Neural cell (in vitro differentiated cells): Measurements from ENCODE around the gene ST8SIA6. TPM values are rescaled to one million over a fixed set of nuclear protein-coding genes. Genes with fewer than 3 reads are reported as not detected.
"Not testable (repeated sequence)": the region's sequence is repeated elsewhere in the genome, so short reads cannot be mapped to it uniquely, and the experiment has no call there.

Experiments
- H2AFZ ChIP-seq: fragments of 200-600, 300-800 bp; sonication (generic), shearing (Covaris generic); 2 replicates; pipeline ENCODE4 v1.6.0; 2014; ENCODE audit warnings: low read depth, mild to moderate bottlenecking, antibody characterized with exemption, low read length, moderate library complexity
- H3F3A ChIP-seq: fragments of 200-600 bp; shearing (Covaris generic); 2 replicates; pipeline ENCODE4 v1.6.1; 2016; ENCODE audit warnings: mild to moderate bottlenecking, moderate library complexity, mixed read lengths, antibody characterized with exemption, low read length; ENCODE audit not compliant: insufficient read depth, poor library complexity, severe bottlenecking
- H3K27ac ChIP-seq: fragments of 200-600, 300-800 bp; sonication (generic), shearing (Covaris generic); 2 replicates; pipeline ENCODE4 v1.5.1; 2014; ENCODE audit warnings: mild to moderate bottlenecking, low read length, moderate library complexity
- H3K27me3 ChIP-seq: fragments of 300-800, 200-600 bp; sonication (generic), shearing (Covaris generic); 2 replicates; pipeline ENCODE4 v1.6.0; 2014; ENCODE audit warnings: mild to moderate bottlenecking, low read depth, low read length, moderate library complexity; ENCODE audit not compliant: insufficient read depth
- H3K36me3 ChIP-seq: fragments of 300-800, 200-600 bp; sonication (generic), shearing (Covaris generic); 2 replicates; pipeline ENCODE4 v1.5.1; 2014; ENCODE audit warnings: mild to moderate bottlenecking, antibody characterized with exemption, low read length, moderate library complexity; ENCODE audit not compliant: insufficient read depth
- H3K4me2 ChIP-seq: fragments of 300-800, 200-600 bp; sonication (generic), shearing (Covaris generic); 2 replicates; pipeline ENCODE4 v1.6.0; 2014; ENCODE audit warnings: mild to moderate bottlenecking, low read length
- H3K4me3 ChIP-seq: fragments of 300-800, 200-600 bp; sonication (generic), shearing (Covaris generic); 2 replicates; pipeline ENCODE4 v1.5.1; 2014; ENCODE audit warnings: mild to moderate bottlenecking, low read length, moderate library complexity
- H3K79me2 ChIP-seq: fragments of 200-600 bp; shearing (Covaris generic); replicated peaks from 2 replicates; pipeline ENCODE4 v1.6.0; 2014; ENCODE audit warnings: mild to moderate bottlenecking, low read length, moderate library complexity; ENCODE audit not compliant: insufficient read depth
- H3K9ac ChIP-seq: fragments of 300-800, 200-600 bp; sonication (generic), shearing (Covaris generic); 2 replicates; pipeline ENCODE4 v1.6.1; 2016; ENCODE audit warnings: mild to moderate bottlenecking, low read length, mixed read lengths
- H3K9me2 ChIP-seq: fragments of 200-600 bp; shearing (Covaris generic); 2 replicates; pipeline ENCODE4 v1.6.1; 2016; ENCODE audit warnings: mild to moderate bottlenecking, low read length, mixed read lengths; ENCODE audit not compliant: insufficient read depth
- H3K9me3 ChIP-seq: fragments of 200-600, 300-800 bp; sonication (generic), shearing (Covaris generic); 2 replicates; pipeline ENCODE4 v1.6.1; 2016; ENCODE audit warnings: mild to moderate bottlenecking, mixed run types, low read length, moderate library complexity, mixed read lengths
- H4K20me1 ChIP-seq: fragments of 200-600 bp; shearing (Covaris generic); 2 replicates; pipeline ENCODE4 v1.6.1; 2016; ENCODE audit warnings: mild to moderate bottlenecking, mixed run types; ENCODE audit not compliant: insufficient read depth
- CTCF ChIP-seq: fragments of 450-650 bp; IDR thresholded peaks from 2 replicates; pipeline ENCODE4 v1.5.1; 2014; ENCODE audit warnings: antibody characterized with exemption, mild to moderate bottlenecking, moderate library complexity; ENCODE audit not compliant: poor library complexity, severe bottlenecking
- EP300 ChIP-seq: fragments of 450-650 bp; conservative IDR thresholded peaks from 2 replicates; pipeline ENCODE4 v1.6.1; 2014; ENCODE audit warnings: antibody characterized with exemption, mild to moderate bottlenecking, moderate library complexity; ENCODE audit not compliant: poor library complexity, severe bottlenecking
- EZH2 ChIP-seq: fragments of 200-600, 300-800 bp; shearing (Covaris generic), sonication (generic); IDR thresholded peaks from 2 replicates; pipeline ENCODE4 v1.6.1; 2014; ENCODE audit warnings: antibody characterized with exemption, low read length, borderline replicate concordance, mild to moderate bottlenecking; ENCODE audit not compliant: insufficient read depth, poor library complexity, severe bottlenecking
- MXI1 ChIP-seq: fragments of 450-650 bp; conservative IDR thresholded peaks from 2 replicates; pipeline ENCODE4 v1.6.1; 2014; ENCODE audit warnings: antibody characterized with exemption, mild to moderate bottlenecking; ENCODE audit not compliant: poor library complexity, severe bottlenecking
- POLR2AphosphoS5 ChIP-seq: IDR thresholded peaks from 2 replicates; pipeline ENCODE4 v1.6.1; 2012
- RAD21 ChIP-seq: fragments of 450-650 bp; conservative IDR thresholded peaks from 2 replicates; pipeline ENCODE4 v1.6.1; 2014; ENCODE audit warnings: antibody characterized with exemption, mild to moderate bottlenecking, moderate library complexity
- REST ChIP-seq: IDR thresholded peaks from 2 replicates; pipeline ENCODE4 v1.6.1; 2012; ENCODE audit warnings: borderline replicate concordance
- SMC3 ChIP-seq: fragments of 450-650 bp; conservative IDR thresholded peaks from 2 replicates; pipeline ENCODE4 v1.6.1; 2014; ENCODE audit warnings: antibody characterized with exemption, mild to moderate bottlenecking, moderate library complexity; ENCODE audit not compliant: poor library complexity
- TAF1 ChIP-seq: IDR thresholded peaks from 2 replicates; pipeline ENCODE4 v1.6.1; 2012; ENCODE audit warnings: low read depth
- polyA plus RNA-seq: library from polyadenylated mRNA; depleted of rRNA; stranded (reverse); fragments of >200 nt; gene quantifications from 2 replicates; pipeline ENCODE4 v1.2.3, GENCODE V29; 2014

ST8SIA6 gene
- polyA plus RNA-seq, 1 donor from 2014 or later: 0.41 TPM

GRCh38 chr10:17330501-17330900 lies 123.9 kb downstream of the ST8SIA6 start:
- no peaks in the 10 kb centered on the region for H3F3A ChIP-seq
- H3K27me3 ChIP-seq: no peaks in the 10 kb centered on the region
- no peak overlapping the region for H3K27ac ChIP-seq
- H4K20me1 ChIP-seq: no peaks in the 10 kb centered on the region
- no peaks in the 10 kb centered on the region for H3K79me2 ChIP-seq
- no peaks in the 10 kb centered on the region for H3K36me3 ChIP-seq
- H3K9me2 ChIP-seq: no peaks in the 10 kb centered on the region
- no peak overlapping the region for H3K4me3 ChIP-seq
- TF ChIP-seq EZH2 (no peak), POLR2AphosphoS5 (no peak), TAF1 (no peak), CTCF (no peak), REST (no peak), SMC3 (no peak), RAD21 (no peak), EP300 (no peak), MXI1 (no peak)
- no peak overlapping the region for H3K9ac ChIP-seq
- no peak overlapping the region for H3K4me2 ChIP-seq
- no peaks in the 10 kb centered on the region for H3K9me3 ChIP-seq
- H2AFZ ChIP-seq: no peak overlapping the region

GRCh38 chr10:17326377-17326776 lies 128.0 kb downstream of the ST8SIA6 start:
- H3K27ac ChIP-seq: no peak overlapping the region
- no peaks in the 10 kb centered on the region for H3K9me2 ChIP-seq
- H3K4me2 ChIP-seq: no peak overlapping the region
- no peaks in the 10 kb centered on the region for H3K79me2 ChIP-seq
- H3K27me3 ChIP-seq: no peaks in the 10 kb centered on the region
- H3F3A ChIP-seq: no peaks in the 10 kb centered on the region
- no peak overlapping the region for H3K4me3 ChIP-seq
- no peaks in the 10 kb centered on the region for H3K9me3 ChIP-seq
- no peaks in the 10 kb centered on the region for H4K20me1 ChIP-seq
- no peak for TF ChIP-seq SMC3
- no peak for TF ChIP-seq CTCF
- TF ChIP-seq TAF1: no peak
- TF ChIP-seq REST: no peak
- no peak for TF ChIP-seq EP300
- no peak for TF ChIP-seq POLR2AphosphoS5
- no peak for TF ChIP-seq EZH2
- no peak for TF ChIP-seq MXI1
- no peak for TF ChIP-seq RAD21
- no peaks in the 10 kb centered on the region for H3K36me3 ChIP-seq
- no peak overlapping the region for H3K9ac ChIP-seq
- H2AFZ ChIP-seq: no peak overlapping the region

GRCh38 chr10:17321957-17322356 lies 132.4 kb downstream of the ST8SIA6 start:
- H3K27ac ChIP-seq, H2AFZ ChIP-seq, H3K4me2 ChIP-seq, H3K9me3 ChIP-seq, H3K9me2 ChIP-seq, H3K79me2 ChIP-seq, H3F3A ChIP-seq, H3K4me3 ChIP-seq, H3K36me3 ChIP-seq, H4K20me1 ChIP-seq, H3K9ac ChIP-seq, H3K27me3 ChIP-seq: not testable (repeated sequence)
